ENCODE measurements around the gene ZNF217. TPM values are rescaled to one million over a fixed set of nuclear protein-coding genes. Genes with fewer than 3 reads are reported as not detected.
"Not testable (repeated sequence)": the region's sequence is repeated elsewhere in the genome, so short reads cannot be mapped to it uniquely, and the experiment has no call there.

The ZNF217 gene
- total RNA-seq, 2 donors from 2014 or later = 17.4 to 27.7 TPM

DNA sequence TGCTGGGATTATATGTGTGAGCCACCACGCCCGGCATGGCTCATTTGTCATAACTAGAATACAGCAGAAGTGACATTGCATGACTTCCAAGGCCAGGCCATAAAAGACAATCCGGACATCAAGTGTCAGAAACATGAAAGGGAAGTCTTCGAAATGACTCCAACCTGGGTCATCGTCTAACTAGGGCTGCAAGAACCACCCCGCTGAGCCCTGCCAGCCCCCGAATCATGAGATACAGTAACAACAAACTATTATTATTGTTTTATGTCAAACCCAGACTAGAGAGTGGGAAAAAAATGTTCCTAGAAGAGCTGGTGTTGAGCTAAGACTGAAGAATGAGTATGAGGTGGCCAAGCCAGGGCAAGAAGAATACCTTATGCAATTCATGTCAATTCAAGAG lies 59.6 kb downstream of the ZNF217 start:
- intact Hi-C loops (cut with DNase I) = no loop called here
- Histone ChIP-seq H3K36me3 (replicated peaks in 1 of 2; ENCODE audit: insufficient read depth in 1 of 2, low read depth in 2 of 2) (no peaks in the 10 kb centered on the region), H3K27ac (no peak overlapping the region), H3K27me3 (no peaks in the 10 kb centered on the region), H3K9me3 (no peaks in the 10 kb centered on the region), H3K4me3 (no peak overlapping the region), H3K4me1 (no peaks in the 10 kb centered on the region)
- WGBS, 2 donors = 78 to 94% methylated on average over 7 of the region's 7 CpGs
- no peak for TF ChIP-seq POLR2A (IDR thresholded peaks at IDR 0.05)
- TF ChIP-seq, protein P1, sequence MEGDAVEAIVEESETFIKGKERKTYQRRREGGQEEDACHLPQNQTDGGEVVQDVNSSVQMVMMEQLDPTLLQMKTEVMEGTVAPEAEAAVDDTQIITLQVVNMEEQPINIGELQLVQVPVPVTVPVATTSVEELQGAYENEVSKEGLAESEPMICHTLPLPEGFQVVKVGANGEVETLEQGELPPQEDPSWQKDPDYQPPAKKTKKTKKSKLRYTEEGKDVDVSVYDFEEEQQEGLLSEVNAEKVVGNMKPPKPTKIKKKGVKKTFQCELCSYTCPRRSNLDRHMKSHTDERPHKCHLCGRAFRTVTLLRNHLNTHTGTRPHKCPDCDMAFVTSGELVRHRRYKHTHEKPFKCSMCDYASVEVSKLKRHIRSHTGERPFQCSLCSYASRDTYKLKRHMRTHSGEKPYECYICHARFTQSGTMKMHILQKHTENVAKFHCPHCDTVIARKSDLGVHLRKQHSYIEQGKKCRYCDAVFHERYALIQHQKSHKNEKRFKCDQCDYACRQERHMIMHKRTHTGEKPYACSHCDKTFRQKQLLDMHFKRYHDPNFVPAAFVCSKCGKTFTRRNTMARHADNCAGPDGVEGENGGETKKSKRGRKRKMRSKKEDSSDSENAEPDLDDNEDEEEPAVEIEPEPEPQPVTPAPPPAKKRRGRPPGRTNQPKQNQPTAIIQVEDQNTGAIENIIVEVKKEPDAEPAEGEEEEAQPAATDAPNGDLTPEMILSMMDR (IDR thresholded peaks at IDR 0.05) = no peak
- no peak for DNase-seq
- no peak for ATAC-seq

DNA sequence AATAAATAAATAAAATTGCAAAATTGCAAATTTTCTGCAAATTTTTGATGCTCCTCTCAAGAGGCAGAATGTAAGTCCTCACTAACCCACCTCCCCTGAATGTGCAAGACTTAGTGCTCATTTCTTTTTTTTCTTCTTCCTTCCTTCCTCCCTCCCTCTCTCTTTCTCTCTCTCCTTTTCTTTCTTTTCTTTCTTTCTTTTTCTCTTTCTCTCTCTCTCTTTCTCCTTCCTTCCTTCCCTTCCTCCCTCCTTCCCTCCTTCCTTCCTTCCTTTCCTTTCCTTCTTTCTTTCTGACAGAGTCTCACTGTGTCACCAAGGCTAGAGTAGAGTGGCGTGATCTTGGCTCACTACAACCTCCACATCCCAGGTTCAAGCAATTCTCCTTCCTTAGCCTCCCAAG lies 60.1 kb downstream of the ZNF217 start:
- Histone ChIP-seq H3K4me1 (no peaks in the 10 kb centered on the region), H3K27me3 (no peaks in the 10 kb centered on the region), H3K9me3 (no peaks in the 10 kb centered on the region), H3K36me3 (replicated peaks in 1 of 2; ENCODE audit: insufficient read depth in 1 of 2, low read depth in 2 of 2) (no peaks in the 10 kb centered on the region), H3K4me3 (no peak overlapping the region), H3K27ac (no peak overlapping the region)
- intact Hi-C loops (cut with DNase I) = no loop called here
- TF ChIP-seq POLR2A (IDR thresholded peaks at IDR 0.05) = no peak
- TF ChIP-seq, protein P1 (IDR thresholded peaks at IDR 0.05) = no peak
- ATAC-seq (no peak), DNase-seq (no peak)
- 89 to 93% methylated on average over 1 of the region's 1 CpG for WGBS, 2 donors

GRCh38 chr20:53532654-53533312 lies 60.9 kb downstream of the ZNF217 start:
- DNase-seq; H3K4me1 ChIP-seq; H3K27ac ChIP-seq; H3K9me3 ChIP-seq; H3K36me3 ChIP-seq (replicated peaks in 1 of 2; ENCODE audit: insufficient read depth in 1 of 2, low read depth in 2 of 2); H3K4me3 ChIP-seq; intact Hi-C loops (cut with DNase I); H3K27me3 ChIP-seq; ATAC-seq: not testable (repeated sequence)
- 73 to 81% methylated on average over 6 of the region's 6 CpGs for WGBS, 2 donors

GRCh38 chr20:53530440-53530839 lies 63.2 kb downstream of the ZNF217 start:
- WGBS, 2 donors = 61 to 74% methylated on average over 2 of the region's 2 CpGs
- H3K36me3 ChIP-seq (replicated peaks in 1 of 2; ENCODE audit: insufficient read depth in 1 of 2, low read depth in 2 of 2) = no peaks in the 10 kb centered on the region
- no peaks in the 10 kb centered on the region for H3K4me1 ChIP-seq
- DNase-seq = no peak
- no peak overlapping the region for H3K27ac ChIP-seq
- intact Hi-C loops (cut with DNase I) = no loop called here
- no peaks in the 10 kb centered on the region for H3K27me3 ChIP-seq
- H3K9me3 ChIP-seq = no peaks in the 10 kb centered on the region
- TF ChIP-seq, protein P1 (IDR thresholded peaks at IDR 0.05) = no peak
- no peak for TF ChIP-seq POLR2A (IDR thresholded peaks at IDR 0.05)
- no peak overlapping the region for H3K4me3 ChIP-seq
- no peak for ATAC-seq

- H3K36me3 ChIP-seq (replicated peaks in 1 of 2; ENCODE audit: insufficient read depth in 1 of 2, low read depth in 2 of 2) = no peaks in the 10 kb centered on the region
- no peak for ATAC-seq
- H3K27ac ChIP-seq = no peak overlapping the region
- H3K9me3 ChIP-seq = no peaks in the 10 kb centered on the region
- TF ChIP-seq, protein P1 (IDR thresholded peaks at IDR 0.05) = no peak
- TF ChIP-seq POLR2A (IDR thresholded peaks at IDR 0.05) = no peak
- H3K27me3 ChIP-seq = no peaks in the 10 kb centered on the region
- 74 to 79% methylated on average over 5 of the region's 5 CpGs for WGBS, 2 donors
- no peak overlapping the region for H3K4me3 ChIP-seq
- intact Hi-C loops (cut with DNase I) = no loop called here
- DNase-seq = no peak
- no peaks in the 10 kb centered on the region for H3K4me1 ChIP-seq
Measured at GRCh38 chr20:53529658-53530057, 64.0 kb downstream of the ZNF217 start.

Data from body of pancreas (tissue), 4 donors.